Activated CD4-positive, alpha-beta T cell treated with anti-CD3 and anti-CD28 coated beads, Interleukin-2, amount 10 ng/mL, durations not matched to agents 24 days and 14 days (primary cell): ENCODE measurements around the gene NAALADL2. TPM values are rescaled to one million over a fixed set of nuclear protein-coding genes. Genes with fewer than 3 reads are reported as not detected.

ENCODE experiments used
- DNase-seq: peaks from one replicate; pipeline ENCODE4 v3.0.0; 2022
- H3K27ac Mint-ChIP-seq: one replicate; pipeline ENCODE4 v1.8.0; 2022; ENCODE audit warnings: mild to moderate bottlenecking, mixed read lengths
- H3K27me3 Mint-ChIP-seq: one replicate; pipeline ENCODE4 v1.8.0; 2022; ENCODE audit warnings: mixed read lengths
- H3K36me3 Mint-ChIP-seq: one replicate; pipeline ENCODE4 v1.8.0; 2022; ENCODE audit warnings: low read depth, mild to moderate bottlenecking, mixed read lengths
- H3K4me1 Mint-ChIP-seq: one replicate; pipeline ENCODE4 v1.8.0; 2021; ENCODE audit warnings: mixed read lengths
- H3K4me3 Mint-ChIP-seq: one replicate; pipeline ENCODE4 v1.8.0; 2022; ENCODE audit warnings: mild to moderate bottlenecking, moderate library complexity, mixed read lengths
- H3K9me3 Mint-ChIP-seq: one replicate; pipeline ENCODE4 v1.8.0; 2021; ENCODE audit warnings: mixed read lengths
- intact Hi-C: fragments of 100-400 bp; cut with micrococcal nuclease; formaldehyde crosslinking; loops from one replicate; pipeline ENCODE4 v1.15.1; 2023
- total RNA-seq: library from RNA; stranded (reverse); gene quantifications from 2 replicates; pipeline ENCODE4 v1.2.3, GENCODE V29; 2022

NAALADL2 gene
- total RNA-seq, 1 donor from 2014 or later = not detected

DNA sequence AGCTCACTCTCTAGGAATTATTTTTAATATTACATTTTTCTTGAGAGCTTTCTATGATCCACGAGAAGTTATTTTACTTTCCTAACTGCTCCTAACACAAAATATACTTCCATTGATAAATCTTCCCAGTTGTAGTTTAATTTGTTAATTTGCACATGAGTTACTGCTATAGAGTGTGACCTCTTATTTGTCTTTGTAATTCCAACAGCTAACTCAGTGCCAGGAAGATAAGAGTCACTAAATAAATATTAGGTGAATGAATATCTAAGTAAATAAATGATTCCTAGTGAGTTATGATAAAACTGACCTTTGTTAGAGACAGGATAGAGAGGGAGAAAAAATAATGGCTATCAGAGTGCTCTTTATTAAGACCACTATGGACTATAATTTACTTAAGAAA is 319.9 kb downstream of the NAALADL2 start:
- Mint-ChIP-seq H3K27me3 (no peaks in the 10 kb centered on the region), H3K4me3 (no peak overlapping the region), H3K9me3 (no peaks in the 10 kb centered on the region), H3K4me1 (no peaks in the 10 kb centered on the region), H3K27ac (no peak overlapping the region), H3K36me3 (no peaks in the 10 kb centered on the region)
- DNase-seq = no peak
- intact Hi-C loops = no loop called here

DNA sequence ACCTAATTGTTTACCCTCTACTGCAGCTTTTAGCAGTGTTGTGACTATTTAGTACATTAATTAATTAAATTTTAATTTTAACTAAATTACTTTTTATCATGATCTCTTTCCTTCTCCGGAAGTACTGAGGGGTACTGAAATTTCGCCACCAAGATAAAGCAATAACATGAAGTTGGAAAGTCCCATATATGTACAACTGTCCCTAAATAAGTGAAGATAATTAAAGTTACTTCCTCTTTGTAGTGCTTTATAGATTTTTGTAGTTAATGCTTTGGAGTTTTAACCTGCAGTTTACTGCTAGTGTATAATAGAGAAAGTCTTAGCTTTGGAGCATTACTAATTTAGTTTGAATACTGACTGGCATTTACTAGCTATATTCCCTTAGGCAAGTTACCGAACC is 325.3 kb downstream of the NAALADL2 start:
- H3K36me3 Mint-ChIP-seq = no peaks in the 10 kb centered on the region
- H3K4me1 Mint-ChIP-seq = no peaks in the 10 kb centered on the region
- H3K27ac Mint-ChIP-seq = no peak overlapping the region
- H3K27me3 Mint-ChIP-seq = no peaks in the 10 kb centered on the region
- peaks cover 5% of the 10 kb centered on the region for H3K9me3 Mint-ChIP-seq
- H3K4me3 Mint-ChIP-seq = no peak overlapping the region
- no peak for DNase-seq
- intact Hi-C loops = no loop called here

DNA sequence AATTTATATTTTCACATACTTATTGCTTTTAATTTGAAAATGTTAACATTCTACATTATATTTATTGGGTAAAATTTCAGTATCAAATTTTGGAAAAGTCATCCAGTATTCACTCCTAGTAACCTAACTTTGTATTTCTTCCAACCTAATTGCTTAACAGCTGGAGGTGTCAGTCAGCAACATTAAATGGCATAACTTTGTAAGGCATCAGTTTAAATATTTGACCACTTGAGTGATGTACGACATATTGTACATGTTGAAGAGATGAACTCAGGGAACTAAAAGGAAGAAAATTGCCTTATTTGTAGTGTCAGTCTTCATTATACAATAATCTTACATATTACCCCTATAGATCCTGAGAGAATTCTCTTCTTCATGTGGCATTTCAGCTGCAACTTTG is 326.8 kb downstream of the NAALADL2 start:
- intact Hi-C loops = no loop called here
- H3K36me3 Mint-ChIP-seq = no peaks in the 10 kb centered on the region
- no peak overlapping the region for H3K27ac Mint-ChIP-seq
- H3K27me3 Mint-ChIP-seq = no peaks in the 10 kb centered on the region
- no peak for DNase-seq
- no peak overlapping the region for H3K4me3 Mint-ChIP-seq
- H3K4me1 Mint-ChIP-seq = no peaks in the 10 kb centered on the region
- peaks cover 8% of the 10 kb centered on the region for H3K9me3 Mint-ChIP-seq

DNA sequence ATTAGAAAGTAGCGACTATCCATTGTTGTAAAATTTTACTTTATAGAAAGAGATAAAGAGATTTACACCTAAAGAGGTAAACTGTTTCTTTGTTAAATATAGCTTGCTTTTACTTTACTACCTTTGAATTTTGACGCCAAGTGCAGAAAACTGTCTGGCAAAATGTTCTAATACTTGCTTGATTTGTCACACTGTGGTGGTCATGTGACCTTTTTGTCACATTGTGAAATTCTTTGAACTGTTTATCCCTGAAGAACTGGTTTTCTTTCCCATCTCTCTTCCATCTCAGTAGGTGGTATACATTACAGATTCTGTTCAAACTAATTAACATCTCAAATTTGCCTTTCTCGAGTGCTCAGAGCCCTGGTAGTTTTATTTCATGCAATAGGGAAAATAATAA is 327.4 kb downstream of the NAALADL2 start:
- Mint-ChIP-seq H3K9me3 (peaks cover 8% of the 10 kb centered on the region), H3K36me3 (no peaks in the 10 kb centered on the region)
- no peak for DNase-seq

DNA sequence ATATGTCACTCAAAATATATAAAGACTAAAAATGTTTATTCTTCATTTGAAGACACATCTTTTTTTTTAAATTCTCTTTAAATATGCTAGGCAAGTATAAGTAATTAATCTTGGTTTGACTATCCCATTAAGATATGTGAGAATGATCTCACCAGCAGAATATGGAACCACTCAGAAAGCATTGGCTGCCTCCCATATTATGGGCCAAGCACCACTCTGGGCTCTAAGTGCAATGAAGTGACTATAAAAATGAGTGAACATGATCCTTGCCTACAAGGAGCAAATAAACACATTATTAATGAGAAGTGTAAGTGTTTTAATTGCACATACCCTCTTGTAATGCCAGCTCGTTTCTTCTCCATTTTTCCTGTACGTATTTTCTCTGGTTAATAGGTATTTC is 328.5 kb downstream of the NAALADL2 start:
- H3K9me3 Mint-ChIP-seq = peaks cover 8% of the 10 kb centered on the region
- H3K36me3 Mint-ChIP-seq = no peaks in the 10 kb centered on the region
- no peaks in the 10 kb centered on the region for H3K4me1 Mint-ChIP-seq
- intact Hi-C loops = no loop called here
- H3K27ac Mint-ChIP-seq = no peak overlapping the region
- no peak for DNase-seq
- H3K27me3 Mint-ChIP-seq = no peaks in the 10 kb centered on the region
- H3K4me3 Mint-ChIP-seq = no peak overlapping the region

More for the DNA sequence above, 327.4 kb downstream of the NAALADL2 start:
- Mint-ChIP-seq H3K4me1 (no peaks in the 10 kb centered on the region), H3K4me3 (no peak overlapping the region), H3K27me3 (no peaks in the 10 kb centered on the region), H3K27ac (no peak overlapping the region)
- intact Hi-C loops = no loop called here

DNA sequence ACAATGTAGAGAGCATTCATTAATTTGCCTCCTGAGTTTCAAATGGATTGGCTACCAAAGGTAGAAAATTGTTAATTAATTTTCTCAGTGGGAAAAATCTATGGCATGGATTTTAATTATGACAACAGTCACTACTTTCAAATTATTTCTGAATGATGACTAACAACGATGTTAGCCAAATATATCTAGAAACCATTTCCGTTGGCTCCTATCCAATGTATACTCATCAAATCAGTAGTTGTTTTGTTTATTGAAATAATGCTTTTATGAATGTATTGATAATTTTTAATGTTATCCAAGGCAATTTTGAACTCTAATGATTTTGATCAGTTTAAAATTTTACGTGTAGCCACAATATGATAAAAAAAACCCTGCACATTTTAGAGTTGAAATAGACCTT is 333.4 kb downstream of the NAALADL2 start:
- Mint-ChIP-seq H3K27ac (no peak overlapping the region), H3K27me3 (no peaks in the 10 kb centered on the region), H3K36me3 (no peaks in the 10 kb centered on the region), H3K9me3 (peaks cover 8% of the 10 kb centered on the region), H3K4me3 (no peak overlapping the region), H3K4me1 (no peaks in the 10 kb centered on the region)
- DNase-seq = no peak
- intact Hi-C loops = no loop called here

DNA sequence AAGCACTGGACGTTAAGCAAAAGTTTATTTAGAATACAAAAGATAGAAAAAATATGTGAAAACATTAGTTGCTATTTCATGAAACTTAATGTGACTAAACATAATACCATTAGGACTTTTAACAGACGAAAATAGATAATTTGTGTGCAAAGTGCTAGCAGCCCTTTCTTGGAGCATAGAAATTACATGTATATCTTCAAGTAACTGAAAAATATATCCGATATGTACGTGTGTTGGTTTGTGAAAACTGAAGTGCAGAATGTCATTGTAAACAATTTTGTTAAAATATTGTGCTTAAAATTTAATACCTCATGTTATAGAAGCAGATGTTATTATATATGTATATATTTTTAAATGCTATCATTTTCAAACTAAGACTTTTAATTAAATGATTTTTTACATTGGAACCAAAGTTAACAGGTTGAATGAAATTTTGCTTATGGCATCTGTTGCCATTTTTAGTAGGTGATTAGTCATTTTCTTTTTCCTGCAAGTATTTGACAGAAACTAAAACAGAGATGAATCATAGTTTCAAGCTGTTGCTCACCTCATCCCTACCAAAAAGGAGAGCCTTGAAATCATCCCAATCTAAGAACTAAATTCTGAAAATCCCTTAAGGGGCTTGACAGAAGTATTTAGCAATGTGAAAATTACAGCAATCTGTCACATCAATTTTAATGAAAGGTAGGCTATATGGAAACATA is 334.8 kb downstream of the NAALADL2 start:
- no peak overlapping the region for H3K27ac Mint-ChIP-seq
- H3K36me3 Mint-ChIP-seq = no peaks in the 10 kb centered on the region
- no peak for DNase-seq
- no peaks in the 10 kb centered on the region for H3K27me3 Mint-ChIP-seq
- H3K4me1 Mint-ChIP-seq = no peaks in the 10 kb centered on the region
- intact Hi-C loops = no loop called here
- peaks cover 4% of the 10 kb centered on the region for H3K9me3 Mint-ChIP-seq
- no peak overlapping the region for H3K4me3 Mint-ChIP-seq

DNA sequence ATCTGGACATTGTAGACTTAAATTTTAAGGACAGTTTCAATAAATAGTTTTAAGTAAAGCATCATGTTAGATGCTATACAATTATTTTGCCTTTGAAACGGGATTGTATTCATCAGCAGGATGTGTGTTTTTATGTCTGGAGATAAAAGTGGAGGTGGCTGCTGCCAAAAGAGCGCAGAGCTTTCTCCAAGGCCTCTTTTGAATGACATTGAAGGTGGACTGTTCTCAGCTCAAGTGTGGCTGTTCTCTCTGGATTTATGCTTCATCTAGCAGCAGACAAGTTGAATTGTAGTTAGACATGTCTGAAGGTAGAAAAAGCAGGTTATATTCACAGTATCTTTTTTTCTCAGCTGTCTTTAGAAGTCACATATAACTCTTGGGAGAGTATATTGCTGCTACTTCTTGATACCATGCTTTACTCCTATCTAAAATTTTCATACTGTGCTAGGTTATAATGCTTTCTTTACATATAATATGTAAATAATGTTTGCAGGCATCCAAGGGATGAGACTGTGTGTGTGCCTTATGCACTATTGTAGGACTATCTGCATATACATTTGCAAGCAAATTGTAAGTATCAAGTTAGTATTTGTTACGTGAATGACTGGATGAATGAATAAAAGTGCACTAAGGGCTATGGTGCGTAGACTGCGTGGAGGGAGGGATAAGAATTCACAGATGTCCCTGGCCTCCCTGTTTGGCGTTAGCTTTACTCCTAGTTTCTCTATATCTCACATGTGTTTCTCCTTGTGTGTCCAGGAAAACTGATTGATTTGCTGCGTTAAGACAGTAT is 340.1 kb downstream of the NAALADL2 start:
- Mint-ChIP-seq H3K4me1 (no peaks in the 10 kb centered on the region), H3K36me3 (no peaks in the 10 kb centered on the region), H3K4me3 (no peak overlapping the region), H3K27ac (no peak overlapping the region), H3K27me3 (no peaks in the 10 kb centered on the region), H3K9me3 (peaks cover 6% of the 10 kb centered on the region)
- intact Hi-C loops = no loop called here
- DNase-seq = no peak

DNA sequence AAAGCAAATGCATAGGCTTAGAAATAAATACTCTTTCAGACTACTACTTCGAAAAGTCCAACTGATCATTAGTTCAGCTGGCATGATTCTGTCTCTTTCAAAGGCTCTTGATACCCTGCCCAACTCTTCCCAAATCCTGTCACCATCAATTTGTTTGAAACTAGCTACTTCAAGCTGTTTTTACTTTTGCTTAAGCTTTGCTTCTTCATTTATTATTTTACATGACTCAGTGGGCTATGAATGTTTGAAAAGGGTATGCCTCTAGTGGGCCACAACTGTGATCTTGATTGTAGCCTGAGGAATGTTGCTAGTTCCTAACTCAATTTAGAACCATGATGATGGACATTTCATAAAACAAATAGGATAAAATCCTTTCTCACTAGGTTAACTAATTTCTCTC is 340.8 kb downstream of the NAALADL2 start:
- peaks cover 6% of the 10 kb centered on the region for H3K9me3 Mint-ChIP-seq
- no peak overlapping the region for H3K4me3 Mint-ChIP-seq
- H3K4me1 Mint-ChIP-seq = no peaks in the 10 kb centered on the region
- H3K36me3 Mint-ChIP-seq = no peaks in the 10 kb centered on the region
- no peak for DNase-seq
- intact Hi-C loops = no loop called here
- no peak overlapping the region for H3K27ac Mint-ChIP-seq
- H3K27me3 Mint-ChIP-seq = no peaks in the 10 kb centered on the region

DNA sequence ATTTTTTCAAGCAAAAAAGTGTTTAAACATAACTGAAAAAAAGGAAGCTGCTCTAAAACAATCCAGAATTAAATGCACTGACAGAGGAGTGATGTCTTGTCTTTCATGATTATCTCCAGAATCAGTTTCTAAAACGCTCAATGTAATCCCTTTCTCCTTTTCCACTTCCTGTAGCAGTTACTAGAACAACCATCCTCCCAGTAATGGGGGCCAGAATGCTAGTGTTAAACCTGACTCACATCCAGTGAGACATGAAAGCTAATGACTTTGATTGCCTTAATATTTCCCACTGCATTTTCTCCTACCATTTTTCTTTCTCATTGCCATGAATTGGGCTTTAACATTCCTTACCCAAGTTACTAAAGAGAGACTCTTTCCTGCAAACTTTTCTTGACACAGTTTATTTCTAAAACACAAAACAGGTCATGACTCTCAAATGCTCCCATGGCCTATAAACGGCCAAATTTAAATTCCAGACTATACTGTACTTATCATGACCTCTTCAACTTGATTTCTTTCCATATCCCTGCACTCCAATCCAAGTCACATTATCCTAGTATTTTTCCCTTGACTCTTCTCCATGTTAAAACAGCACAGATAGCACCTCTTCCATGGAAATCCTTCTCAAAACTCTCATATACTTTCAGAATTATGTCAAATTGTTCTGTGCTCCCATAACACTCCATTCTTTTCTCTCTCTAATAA is 341.4 kb downstream of the NAALADL2 start:
- H3K36me3 Mint-ChIP-seq = no peaks in the 10 kb centered on the region
- no peak overlapping the region for H3K27ac Mint-ChIP-seq
- intact Hi-C loops = no loop called here
- H3K4me3 Mint-ChIP-seq = no peak overlapping the region
- H3K9me3 Mint-ChIP-seq = peaks cover 6% of the 10 kb centered on the region
- DNase-seq = no peak
- H3K4me1 Mint-ChIP-seq = no peaks in the 10 kb centered on the region
- no peaks in the 10 kb centered on the region for H3K27me3 Mint-ChIP-seq

DNA sequence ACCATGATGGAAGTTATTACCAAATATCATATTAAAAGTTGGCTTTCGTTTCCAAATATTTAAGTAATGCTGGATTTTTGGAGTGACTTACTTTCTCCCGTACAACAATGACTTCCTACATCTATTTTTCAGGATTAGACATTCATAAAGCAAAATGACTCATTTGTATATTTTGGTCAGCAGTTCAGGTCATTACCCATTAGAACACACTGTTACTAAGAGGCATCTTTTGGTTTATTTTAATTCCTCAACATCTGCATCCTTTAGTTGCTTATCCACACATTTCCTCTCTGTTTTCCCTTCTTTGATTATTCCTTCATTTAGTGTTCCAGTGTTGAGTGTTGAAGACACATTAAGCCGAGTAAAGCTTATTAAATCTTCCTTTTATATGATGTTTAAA is 348.2 kb downstream of the NAALADL2 start:
- no peaks in the 10 kb centered on the region for H3K27me3 Mint-ChIP-seq
- H3K27ac Mint-ChIP-seq = no peak overlapping the region
- H3K4me3 Mint-ChIP-seq = no peak overlapping the region
- DNase-seq = no peak
- H3K9me3 Mint-ChIP-seq = no peaks in the 10 kb centered on the region
- no peaks in the 10 kb centered on the region for H3K4me1 Mint-ChIP-seq
- intact Hi-C loops = no loop called here
- H3K36me3 Mint-ChIP-seq = no peaks in the 10 kb centered on the region

DNA sequence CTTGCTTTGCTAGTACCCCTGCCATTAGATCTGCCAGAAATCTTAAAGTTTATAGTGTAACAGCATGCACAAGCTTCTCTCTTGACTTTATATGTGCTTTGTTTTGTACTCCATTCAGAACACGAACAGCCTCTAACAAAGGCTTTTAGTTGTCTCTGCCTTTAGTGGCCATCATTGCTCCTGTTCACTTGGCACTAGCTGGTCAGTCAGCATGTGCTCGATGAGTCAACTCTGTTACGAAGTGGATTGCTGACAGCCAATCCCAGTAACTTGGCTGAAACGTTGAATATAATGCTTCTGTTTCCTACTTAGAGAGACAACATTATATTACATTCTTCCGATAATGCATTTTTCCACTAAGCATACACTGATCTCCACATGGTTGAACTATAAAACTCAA is 349.2 kb downstream of the NAALADL2 start:
- no peak for DNase-seq
- no peaks in the 10 kb centered on the region for H3K27me3 Mint-ChIP-seq
- no peak overlapping the region for H3K4me3 Mint-ChIP-seq
- H3K4me1 Mint-ChIP-seq = no peaks in the 10 kb centered on the region
- no peak overlapping the region for H3K27ac Mint-ChIP-seq
- no peaks in the 10 kb centered on the region for H3K36me3 Mint-ChIP-seq
- intact Hi-C loops = no loop called here
- H3K9me3 Mint-ChIP-seq = no peaks in the 10 kb centered on the region

DNA sequence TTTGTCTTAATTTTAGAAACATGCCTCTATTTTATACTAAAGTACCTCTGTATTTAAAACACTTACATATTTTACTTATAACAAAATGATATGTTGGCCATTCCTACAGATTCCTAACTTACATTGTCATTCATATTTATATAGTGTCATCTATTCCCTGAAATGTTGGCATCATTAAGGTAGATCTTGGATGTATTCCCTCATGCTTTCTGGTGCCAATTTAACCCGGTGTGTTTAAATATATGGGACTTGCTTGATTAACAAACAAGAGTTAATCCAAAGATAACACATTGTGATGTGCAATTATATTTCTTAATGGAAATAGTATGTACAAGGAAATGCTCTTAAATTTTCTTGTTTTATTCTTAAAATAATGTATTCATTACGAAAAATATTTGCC is 352.3 kb downstream of the NAALADL2 start:
- Mint-ChIP-seq H3K27me3 (no peaks in the 10 kb centered on the region), H3K9me3 (no peaks in the 10 kb centered on the region)
- intact Hi-C loops = no loop called here

DNA sequence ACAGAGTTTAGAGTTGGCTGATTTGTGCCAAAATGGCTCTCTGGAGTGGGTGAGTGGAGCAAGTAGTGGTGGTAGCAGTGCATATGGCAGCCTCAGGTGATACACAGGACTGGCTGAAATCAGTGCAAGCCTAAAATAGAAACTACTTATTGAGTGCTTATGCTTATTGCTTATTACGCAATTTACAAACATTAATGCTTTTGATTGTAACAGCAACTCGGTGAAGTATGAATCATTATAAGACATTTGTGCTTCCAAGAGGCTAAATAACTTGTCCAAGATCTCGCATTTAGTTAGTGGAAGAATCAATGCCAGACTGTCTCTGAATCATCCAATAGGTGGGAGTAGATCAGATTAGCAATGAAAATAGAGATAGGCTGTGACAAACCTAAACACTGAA is 353.8 kb downstream of the NAALADL2 start:
- H3K27me3 Mint-ChIP-seq = no peaks in the 10 kb centered on the region
- H3K36me3 Mint-ChIP-seq = no peaks in the 10 kb centered on the region
- no peak for DNase-seq
- intact Hi-C loops = no loop called here
- no peaks in the 10 kb centered on the region for H3K9me3 Mint-ChIP-seq
- H3K4me3 Mint-ChIP-seq = no peak overlapping the region
- no peaks in the 10 kb centered on the region for H3K4me1 Mint-ChIP-seq
- H3K27ac Mint-ChIP-seq = no peak overlapping the region

More for the DNA sequence above, 352.3 kb downstream of the NAALADL2 start:
- DNase-seq = no peak
- H3K4me1 Mint-ChIP-seq = no peaks in the 10 kb centered on the region
- no peak overlapping the region for H3K4me3 Mint-ChIP-seq
- H3K36me3 Mint-ChIP-seq = no peaks in the 10 kb centered on the region
- no peak overlapping the region for H3K27ac Mint-ChIP-seq
